ENCODE data around the gene RASL10B. TPM values are rescaled to one million over a fixed set of nuclear protein-coding genes. Genes with fewer than 3 reads are reported as not detected.

The RASL10B gene
- total RNA-seq, 1 donor from 2014 or later: 4.8 TPM

DNA sequence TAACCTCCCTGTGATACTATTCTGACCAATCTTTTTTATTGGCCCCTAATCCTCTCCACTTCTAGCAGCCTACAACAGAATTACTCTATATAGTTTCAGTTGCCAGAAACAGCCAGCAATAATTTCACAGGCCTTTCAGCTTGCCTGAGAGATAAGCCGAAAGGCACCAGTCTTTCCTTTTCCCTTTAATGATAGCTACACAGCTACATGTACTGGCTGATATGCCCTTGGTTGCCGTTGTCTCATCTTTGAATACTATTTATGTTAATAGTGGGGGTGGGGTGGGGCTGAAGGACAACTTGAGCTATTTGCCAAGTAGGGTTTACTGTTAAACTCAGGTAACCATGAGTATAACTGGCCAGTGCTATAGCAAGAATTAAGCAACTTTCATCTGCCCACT is 35.8 kb upstream of the RASL10B start:
- H3K9ac ChIP-seq: no peak overlapping the region
- no peak overlapping the region for H3K4me2 ChIP-seq
- H3K27ac ChIP-seq: no peak overlapping the region
- no peaks in the 10 kb centered on the region for H3K36me3 ChIP-seq
- Mint-ChIP-seq H3K4me1 (no peaks in the 10 kb centered on the region), H3K27me3 (ENCODE audit: insufficient read depth, low read depth) (peaks cover 3% of the 10 kb centered on the region), H3K4me3 (no peak overlapping the region), H3K9me3 (no peaks in the 10 kb centered on the region), H3K36me3 (peaks cover 6% of the 10 kb centered on the region), H3K27ac (no peak overlapping the region)
- H2AFZ ChIP-seq (replicated peaks): no peak overlapping the region
- H3K4me1 ChIP-seq: peaks cover 6% of the 10 kb centered on the region
- H3F3A ChIP-seq (ENCODE audit: low read depth): no peaks in the 10 kb centered on the region
- no peak for DNase-seq (ENCODE audit: low spot score)
- H3K27me3 ChIP-seq: no peaks in the 10 kb centered on the region
- H3K9me3 ChIP-seq (ENCODE audit: low read depth): no peaks in the 10 kb centered on the region
- H4K20me1 ChIP-seq (ENCODE audit: low read depth): peaks cover 19% of the 10 kb centered on the region
- TF ChIP-seq, protein P1, sequence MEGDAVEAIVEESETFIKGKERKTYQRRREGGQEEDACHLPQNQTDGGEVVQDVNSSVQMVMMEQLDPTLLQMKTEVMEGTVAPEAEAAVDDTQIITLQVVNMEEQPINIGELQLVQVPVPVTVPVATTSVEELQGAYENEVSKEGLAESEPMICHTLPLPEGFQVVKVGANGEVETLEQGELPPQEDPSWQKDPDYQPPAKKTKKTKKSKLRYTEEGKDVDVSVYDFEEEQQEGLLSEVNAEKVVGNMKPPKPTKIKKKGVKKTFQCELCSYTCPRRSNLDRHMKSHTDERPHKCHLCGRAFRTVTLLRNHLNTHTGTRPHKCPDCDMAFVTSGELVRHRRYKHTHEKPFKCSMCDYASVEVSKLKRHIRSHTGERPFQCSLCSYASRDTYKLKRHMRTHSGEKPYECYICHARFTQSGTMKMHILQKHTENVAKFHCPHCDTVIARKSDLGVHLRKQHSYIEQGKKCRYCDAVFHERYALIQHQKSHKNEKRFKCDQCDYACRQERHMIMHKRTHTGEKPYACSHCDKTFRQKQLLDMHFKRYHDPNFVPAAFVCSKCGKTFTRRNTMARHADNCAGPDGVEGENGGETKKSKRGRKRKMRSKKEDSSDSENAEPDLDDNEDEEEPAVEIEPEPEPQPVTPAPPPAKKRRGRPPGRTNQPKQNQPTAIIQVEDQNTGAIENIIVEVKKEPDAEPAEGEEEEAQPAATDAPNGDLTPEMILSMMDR (IDR thresholded peaks at IDR 0.05): no peak
- TF ChIP-seq EZH2phosphoT487 (IDR thresholded peaks at IDR 0.05): no peak
- no peaks in the 10 kb centered on the region for H3K79me2 ChIP-seq (ENCODE audit: low read depth)
- H3K4me3 ChIP-seq: no peak overlapping the region

DNA sequence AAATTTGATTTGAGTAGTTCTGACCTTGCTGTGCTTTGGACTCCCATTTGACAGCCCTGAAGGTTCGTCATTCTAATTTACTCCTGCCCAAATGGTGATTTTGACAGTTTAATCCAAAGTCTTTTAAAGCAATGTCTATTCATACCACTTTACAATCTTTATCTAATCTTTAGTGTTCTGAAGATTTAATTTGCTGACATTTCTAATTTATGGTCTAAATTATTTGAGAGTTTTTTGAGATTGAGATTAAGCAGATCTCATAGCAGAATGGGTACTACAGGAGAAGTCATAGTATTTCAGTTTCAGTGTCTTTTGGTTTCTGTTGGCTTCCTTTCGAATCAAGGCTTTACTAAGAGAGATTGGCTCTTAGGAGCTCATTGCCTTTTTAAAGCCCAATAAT is 32.6 kb upstream of the RASL10B start:
- Histone ChIP-seq H2AFZ (replicated peaks) (no peak overlapping the region), H3K79me2 (ENCODE audit: low read depth) (no peaks in the 10 kb centered on the region), H3K4me3 (no peak overlapping the region), H4K20me1 (ENCODE audit: low read depth) (peaks cover 29% of the 10 kb centered on the region), H3K36me3 (no peaks in the 10 kb centered on the region), H3K27me3 (no peaks in the 10 kb centered on the region), H3K4me1 (peaks cover 6% of the 10 kb centered on the region), H3K9me3 (ENCODE audit: low read depth) (no peaks in the 10 kb centered on the region), H3K27ac (no peak overlapping the region), H3K4me2 (no peak overlapping the region), H3F3A (ENCODE audit: low read depth) (no peaks in the 10 kb centered on the region), H3K9ac (no peak overlapping the region)
- DNase-seq (ENCODE audit: low spot score): no peak
- Mint-ChIP-seq H3K4me1 (no peaks in the 10 kb centered on the region), H3K4me3 (no peak overlapping the region), H3K27me3 (ENCODE audit: insufficient read depth, low read depth) (peaks cover 2% of the 10 kb centered on the region), H3K9me3 (no peaks in the 10 kb centered on the region), H3K36me3 (peaks cover 5% of the 10 kb centered on the region), H3K27ac (no peak overlapping the region)
- TF ChIP-seq, protein P1 (IDR thresholded peaks at IDR 0.05): no peak
- TF ChIP-seq EZH2 (IDR thresholded peaks at IDR 0.05): no peak
- TF ChIP-seq EZH2phosphoT487 (IDR thresholded peaks at IDR 0.05): no peak

DNA sequence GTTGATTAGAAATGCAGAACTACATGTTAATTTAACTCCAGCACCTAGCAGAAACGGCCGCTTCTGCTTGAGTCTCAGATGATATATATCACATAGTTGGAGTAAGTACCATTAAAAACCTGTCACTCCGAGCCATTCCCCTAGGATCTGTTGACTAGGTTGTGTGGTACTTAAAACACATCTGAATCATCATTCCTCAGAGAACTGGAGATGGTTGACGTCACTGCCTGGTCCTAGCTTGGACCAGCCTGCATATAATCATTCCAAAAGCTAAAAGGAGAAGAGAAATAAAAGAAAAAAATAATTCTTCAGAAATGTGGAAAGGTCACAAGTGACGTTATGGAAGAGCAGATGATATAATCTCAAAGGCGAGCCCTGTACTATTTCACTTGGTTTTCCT is 31.3 kb upstream of the RASL10B start:
- Mint-ChIP-seq H3K36me3 (peaks cover 8% of the 10 kb centered on the region), H3K9me3 (no peaks in the 10 kb centered on the region), H3K4me3 (no peak overlapping the region), H3K27ac (no peak overlapping the region), H3K4me1 (no peaks in the 10 kb centered on the region), H3K27me3 (ENCODE audit: insufficient read depth, low read depth) (no peaks in the 10 kb centered on the region)
- no peaks in the 10 kb centered on the region for H3F3A ChIP-seq (ENCODE audit: low read depth)
- no peaks in the 10 kb centered on the region for H3K36me3 ChIP-seq
- H4K20me1 ChIP-seq (ENCODE audit: low read depth): peaks cover 29% of the 10 kb centered on the region
- no peaks in the 10 kb centered on the region for H3K9me3 ChIP-seq (ENCODE audit: low read depth)
- no peak overlapping the region for H2AFZ ChIP-seq (replicated peaks)
- H3K79me2 ChIP-seq (ENCODE audit: low read depth): no peaks in the 10 kb centered on the region
- no peak overlapping the region for H3K27ac ChIP-seq
- no peak overlapping the region for H3K4me3 ChIP-seq
- H3K9ac ChIP-seq: no peak overlapping the region
- H3K4me2 ChIP-seq: no peak overlapping the region
- no peak for DNase-seq (ENCODE audit: low spot score)
- peaks cover 6% of the 10 kb centered on the region for H3K4me1 ChIP-seq
- no peaks in the 10 kb centered on the region for H3K27me3 ChIP-seq
- no peak for TF ChIP-seq EZH2phosphoT487 (IDR thresholded peaks at IDR 0.05)
- TF ChIP-seq, protein P1 (IDR thresholded peaks at IDR 0.05): no peak
- no peak for TF ChIP-seq EZH2 (IDR thresholded peaks at IDR 0.05)

All from neural progenitor cell (in vitro differentiated cells).